ENCODE results near the gene PPP6R2. TPM values are rescaled to one million over a fixed set of nuclear protein-coding genes. Genes with fewer than 3 reads are reported as not detected.
"Not testable (repeated sequence)": the region's sequence is repeated elsewhere in the genome, so short reads cannot be mapped to it uniquely, and the experiment has no call there.

PPP6R2 gene
- total RNA-seq, 4 donors from 2014 or later: 32.0 to 56.3 (median 50.9) TPM

DNA sequence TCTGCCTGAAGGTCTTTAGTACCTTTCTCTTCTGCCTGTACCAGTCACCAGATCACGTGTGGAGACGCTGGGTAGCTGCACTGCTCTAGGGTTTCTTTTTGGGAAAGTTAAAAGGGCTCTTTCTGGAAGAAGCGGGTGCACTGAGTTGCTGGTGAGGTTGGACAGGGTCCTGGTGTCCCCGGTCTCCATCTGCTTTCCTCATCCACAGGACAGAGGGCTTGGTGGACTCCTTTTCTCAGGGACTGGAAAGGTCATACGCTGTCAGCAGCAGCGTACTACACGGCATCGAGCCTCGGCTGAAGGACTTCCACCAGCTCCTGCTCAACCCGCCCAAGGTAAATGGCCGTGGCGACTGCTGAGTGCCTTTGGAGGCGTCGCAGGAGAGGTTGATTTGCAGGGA is 78.9 kb downstream of the PPP6R2 start:
- intact Hi-C loops (cut with DNase I; ENCODE audit: low total_unique reads): no loop called here

DNA sequence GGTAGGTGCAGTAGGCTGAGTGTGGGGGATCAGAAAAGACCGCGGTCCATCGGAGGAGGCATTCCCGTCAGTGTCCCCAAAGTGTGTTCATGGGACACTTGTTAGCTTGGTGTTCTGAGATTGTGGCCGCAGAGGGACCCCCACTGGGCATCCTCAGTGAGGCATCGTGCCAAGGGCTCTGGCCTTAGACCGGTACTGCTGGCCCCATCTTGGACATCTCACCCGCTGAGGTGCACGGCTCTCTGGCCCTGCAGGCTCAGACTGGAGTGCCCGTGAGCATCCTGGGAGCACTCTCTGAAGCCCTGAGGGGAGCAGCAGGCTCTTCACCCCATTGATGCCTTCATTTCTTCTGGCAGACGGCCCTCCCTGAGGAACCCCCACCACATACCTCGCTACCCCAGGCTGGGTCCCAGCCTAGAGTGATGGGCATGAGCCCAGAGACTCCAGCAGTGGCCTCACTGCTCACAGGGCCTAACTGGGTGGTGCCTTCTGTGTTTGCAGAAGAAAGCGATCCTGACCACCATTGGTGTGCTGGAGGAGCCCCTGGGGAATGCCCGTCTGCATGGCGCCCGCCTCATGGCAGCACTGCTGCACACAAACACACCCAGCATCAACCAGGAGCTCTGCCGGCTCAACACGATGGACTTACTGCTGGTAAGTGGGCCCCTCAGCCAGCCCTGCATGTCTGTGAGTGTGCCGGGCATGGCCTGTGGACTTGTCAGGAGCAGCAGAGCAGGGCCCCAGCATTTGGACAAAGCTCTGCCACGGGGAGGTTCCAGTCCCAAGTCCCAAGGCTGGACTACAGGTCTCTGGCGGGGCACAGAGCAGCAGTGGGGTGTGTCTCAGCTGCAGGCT is 80.1 kb downstream of the PPP6R2 start:
- no peak for DNase-seq (ENCODE audit: low spot score in 2 of 2)
- TF ChIP-seq POLR2A (IDR thresholded peaks at IDR 0.05): no peak
- TF ChIP-seq, protein P1, sequence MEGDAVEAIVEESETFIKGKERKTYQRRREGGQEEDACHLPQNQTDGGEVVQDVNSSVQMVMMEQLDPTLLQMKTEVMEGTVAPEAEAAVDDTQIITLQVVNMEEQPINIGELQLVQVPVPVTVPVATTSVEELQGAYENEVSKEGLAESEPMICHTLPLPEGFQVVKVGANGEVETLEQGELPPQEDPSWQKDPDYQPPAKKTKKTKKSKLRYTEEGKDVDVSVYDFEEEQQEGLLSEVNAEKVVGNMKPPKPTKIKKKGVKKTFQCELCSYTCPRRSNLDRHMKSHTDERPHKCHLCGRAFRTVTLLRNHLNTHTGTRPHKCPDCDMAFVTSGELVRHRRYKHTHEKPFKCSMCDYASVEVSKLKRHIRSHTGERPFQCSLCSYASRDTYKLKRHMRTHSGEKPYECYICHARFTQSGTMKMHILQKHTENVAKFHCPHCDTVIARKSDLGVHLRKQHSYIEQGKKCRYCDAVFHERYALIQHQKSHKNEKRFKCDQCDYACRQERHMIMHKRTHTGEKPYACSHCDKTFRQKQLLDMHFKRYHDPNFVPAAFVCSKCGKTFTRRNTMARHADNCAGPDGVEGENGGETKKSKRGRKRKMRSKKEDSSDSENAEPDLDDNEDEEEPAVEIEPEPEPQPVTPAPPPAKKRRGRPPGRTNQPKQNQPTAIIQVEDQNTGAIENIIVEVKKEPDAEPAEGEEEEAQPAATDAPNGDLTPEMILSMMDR (IDR thresholded peaks at IDR 0.05): no peak
- 96% methylated on average over 20 to 21 of the region's 21 CpGs for WGBS, 2 donors
- no peak overlapping the region for H3K4me3 ChIP-seq (ENCODE audit: low read depth, poor library complexity, severe bottlenecking)
- intact Hi-C loops (cut with DNase I; ENCODE audit: low total_unique reads): no loop called here

More for the DNA sequence above, 78.9 kb downstream of the PPP6R2 start:
- no peak for TF ChIP-seq POLR2A (IDR thresholded peaks at IDR 0.05)
- TF ChIP-seq, protein P1 (IDR thresholded peaks at IDR 0.05): no peak
- H3K4me3 ChIP-seq (ENCODE audit: low read depth, poor library complexity, severe bottlenecking): no peak overlapping the region
- DNase-seq (ENCODE audit: low spot score in 2 of 2): no peak
- WGBS, 2 donors: 93 to 96% methylated on average over 14 of the region's 14 CpGs

DNA sequence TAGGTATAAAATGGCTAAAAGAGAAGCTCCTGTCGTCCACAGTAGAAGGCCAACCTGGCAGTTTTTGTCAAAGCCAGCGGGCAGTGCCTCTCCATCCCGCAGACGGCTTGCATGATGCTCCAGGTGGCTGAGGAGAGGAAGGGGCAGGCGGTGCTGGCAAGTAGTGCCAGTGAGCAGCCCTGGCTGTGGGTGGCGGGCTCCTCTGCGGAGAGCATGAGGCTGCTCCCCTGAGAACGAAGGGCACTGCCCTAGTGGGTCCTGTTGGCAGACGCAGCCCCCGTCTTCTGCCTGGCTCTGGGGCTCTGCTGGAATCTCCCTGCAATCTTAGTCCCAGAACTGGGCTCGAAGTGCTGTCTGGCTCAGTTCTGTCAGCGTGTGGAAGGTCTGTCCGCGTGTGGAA is 80.8 kb downstream of the PPP6R2 start:
- no peak overlapping the region for H3K4me3 ChIP-seq (ENCODE audit: low read depth, poor library complexity, severe bottlenecking)
- TF ChIP-seq POLR2A (IDR thresholded peaks at IDR 0.05): no peak
- TF ChIP-seq, protein P1 (IDR thresholded peaks at IDR 0.05): no peak
- no peak for DNase-seq (ENCODE audit: low spot score in 2 of 2)
- 91 to 95% methylated on average over 14 of the region's 14 CpGs for WGBS, 2 donors
- intact Hi-C loops (cut with DNase I; ENCODE audit: low total_unique reads): no loop called here

DNA sequence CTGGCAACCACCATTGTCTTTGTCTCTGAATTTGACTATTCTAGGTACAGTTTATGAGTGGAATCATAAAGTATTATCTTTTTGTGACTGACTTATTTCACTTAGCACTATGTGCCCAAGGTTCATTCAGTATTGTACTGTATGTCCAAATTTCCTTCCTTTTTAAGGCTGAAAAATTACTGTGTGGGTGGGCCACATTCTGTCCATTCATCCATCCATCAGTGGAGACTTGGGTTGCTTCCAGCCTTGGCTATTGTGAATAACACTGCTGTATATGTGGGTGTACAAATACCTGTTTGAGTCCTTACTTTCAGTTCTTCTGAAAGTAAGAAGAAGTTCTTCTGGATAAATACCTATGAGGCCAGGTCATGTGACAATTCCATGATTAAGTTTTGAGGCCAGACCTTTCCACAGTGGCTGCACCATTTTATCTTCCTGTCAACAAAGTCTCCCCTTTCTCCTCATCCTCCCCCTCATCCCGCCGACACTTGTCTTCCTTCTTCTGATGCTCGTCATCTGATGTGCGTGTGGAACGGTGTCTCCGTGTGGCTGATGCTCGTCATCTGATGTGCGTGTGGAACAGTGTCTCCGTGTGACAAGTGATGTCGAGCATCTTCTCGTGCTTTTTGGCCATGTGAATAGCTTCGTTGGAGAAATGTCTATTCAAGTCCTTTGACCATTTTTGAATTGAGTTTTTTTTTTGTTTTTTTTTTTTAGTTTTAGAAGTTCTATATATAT is 82.2 kb downstream of the PPP6R2 start:
- intact Hi-C loops (cut with DNase I; ENCODE audit: low total_unique reads): no loop called here
- no peak overlapping the region for H3K4me3 ChIP-seq (ENCODE audit: low read depth, poor library complexity, severe bottlenecking)
- DNase-seq (ENCODE audit: low spot score in 2 of 2): no peak
- WGBS, 2 donors: 92 to 97% methylated on average over 12 of the region's 12 CpGs
- TF ChIP-seq, protein P1 (IDR thresholded peaks at IDR 0.05): no peak
- TF ChIP-seq POLR2A (IDR thresholded peaks at IDR 0.05): no peak

DNA sequence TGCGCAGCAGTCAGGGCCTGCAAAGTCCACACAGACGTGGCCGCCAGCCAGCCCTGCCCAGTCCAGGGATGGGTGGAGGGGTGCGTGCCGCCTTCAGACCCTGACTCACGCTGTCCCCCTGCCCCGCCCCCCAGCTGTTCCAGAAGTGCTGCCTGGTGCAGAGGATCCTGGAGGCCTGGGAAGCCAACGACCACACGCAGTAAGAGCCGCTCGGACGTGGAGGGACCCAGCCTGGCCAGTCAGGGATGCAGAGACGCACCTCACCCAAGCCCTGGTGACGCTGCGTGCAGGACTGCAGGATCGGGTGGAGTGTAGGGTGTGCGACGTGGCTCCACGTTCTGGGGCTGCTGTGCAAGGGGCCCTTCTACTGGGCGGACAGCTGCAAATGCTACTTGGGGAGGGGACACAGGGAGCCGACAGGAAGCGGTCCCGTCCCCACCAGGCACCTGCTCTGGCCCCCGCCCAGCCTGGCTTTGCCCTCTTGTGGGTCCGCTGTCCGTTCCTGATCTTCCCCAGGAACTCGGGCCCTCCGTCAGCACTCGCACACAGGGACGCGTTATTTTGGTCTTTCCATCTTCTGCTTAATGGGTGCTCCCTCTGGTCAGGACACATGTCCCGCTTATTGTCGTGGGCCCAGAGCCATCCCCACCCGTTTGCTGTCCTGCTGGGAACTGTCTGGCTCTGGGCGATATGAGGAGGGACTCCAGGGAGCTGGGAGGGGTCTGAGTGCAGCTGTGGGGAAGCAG is 89.2 kb downstream of the PPP6R2 start:
- no peak for DNase-seq (ENCODE audit: low spot score in 2 of 2)
- TF ChIP-seq, protein P1 (IDR thresholded peaks at IDR 0.05): no peak
- no peak for TF ChIP-seq POLR2A (IDR thresholded peaks at IDR 0.05)
- WGBS, 2 donors: 92 to 93% methylated on average over 31 to 35 of the region's 35 CpGs
- no peak overlapping the region for H3K4me3 ChIP-seq (ENCODE audit: low read depth, poor library complexity, severe bottlenecking)
- intact Hi-C loops (cut with DNase I; ENCODE audit: low total_unique reads): no loop called here

DNA sequence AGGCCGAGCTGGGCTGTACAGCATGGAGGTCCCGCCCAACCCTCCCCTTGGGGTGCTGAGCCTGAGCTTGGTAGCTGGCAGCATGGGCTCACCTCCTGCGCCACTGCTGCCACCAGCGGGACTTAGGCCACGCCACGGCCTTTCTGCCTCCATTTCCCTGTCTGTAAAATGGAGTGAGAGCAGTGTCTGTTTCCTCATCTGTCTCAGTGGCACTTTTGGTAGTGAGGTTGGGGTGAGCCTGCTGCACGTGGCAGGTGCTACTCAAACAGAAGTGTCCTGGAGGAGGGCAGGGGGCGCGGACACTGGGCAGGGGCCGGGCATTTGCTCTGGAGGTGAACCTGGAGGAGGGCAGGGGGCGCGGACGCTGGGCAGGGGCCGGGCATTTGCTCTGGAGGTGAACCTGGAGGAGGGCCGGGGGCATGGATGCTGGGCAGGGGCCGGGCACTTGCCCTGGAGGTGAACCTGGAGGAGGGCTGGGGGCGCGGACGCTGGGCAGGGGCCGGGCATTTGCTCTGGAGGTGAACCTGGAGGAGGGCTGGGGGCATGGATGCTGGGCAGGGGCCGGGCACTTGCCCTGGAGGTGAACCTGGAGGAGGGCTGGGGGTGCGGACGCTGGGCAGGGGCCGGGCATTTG is 89.9 kb downstream of the PPP6R2 start:
- DNase-seq (ENCODE audit: low spot score in 2 of 2); intact Hi-C loops (cut with DNase I; ENCODE audit: low total_unique reads); H3K4me3 ChIP-seq (ENCODE audit: low read depth, poor library complexity, severe bottlenecking): not testable (repeated sequence)
- 91 to 95% methylated on average over 12 to 14 of the region's 24 CpGs for WGBS, 2 donors
